ENCODE data around the gene ZNHIT2.

The ZNHIT2 gene

GRCh38 chr11:65084598-65085375 is 32.7 kb downstream of the ZNHIT2 start:
- ChIA-PET POLR2A (interaction anchor here (1.1 to 2.9 kb wide), 4 partner anchors 9 to 44 kb away, joined by 3 to 8 read pairs (median 4); partner anchors contain the start of genes FAU, MRPL49, SAC3D1 and VPS51), CTCF (no interaction called here)
- no peak for DNase-seq (ENCODE audit: extremely low spot score)
- TF ChIP-seq PKNOX1 (IDR thresholded peaks at IDR 0.05), result no peak
- no peak for TF ChIP-seq ARNT (IDR thresholded peaks at IDR 0.05)
- no peak for TF ChIP-seq CTBP1 (IDR thresholded peaks at IDR 0.05; ENCODE audit: borderline replicate concordance)
- no peak for TF ChIP-seq LEF1 (IDR thresholded peaks at IDR 0.05; ENCODE audit: borderline replicate concordance)
- no peak for TF ChIP-seq SP1 (IDR thresholded peaks at IDR 0.05)
- no peak for TF ChIP-seq ZNF384 (IDR thresholded peaks at IDR 0.05)
- no peak for TF ChIP-seq FOXK2 (IDR thresholded peaks at IDR 0.05)

- TF ChIP-seq FOXK2 (IDR thresholded peaks at IDR 0.05), result no peak
- TF ChIP-seq CTBP1 (IDR thresholded peaks at IDR 0.05; ENCODE audit: borderline replicate concordance), result no peak
- no peak for TF ChIP-seq FOXM1 (IDR thresholded peaks at IDR 0.05; ENCODE audit: borderline replicate concordance)
- TF ChIP-seq HDGF (IDR thresholded peaks at IDR 0.05; ENCODE audit: borderline replicate concordance), result no peak
- TF ChIP-seq ELF4 (IDR thresholded peaks at IDR 0.05), result peak; percentile 83
- no peak for TF ChIP-seq ARNT (IDR thresholded peaks at IDR 0.05)
- TF ChIP-seq PKNOX1 (IDR thresholded peaks at IDR 0.05), result no peak
- no peak for TF ChIP-seq BHLHE40 (IDR thresholded peaks at IDR 0.05; ENCODE audit: borderline replicate concordance)
- peak; percentile 39; the same call in 1 of the 2 replicates for TF ChIP-seq L3MBTL2 (conservative IDR thresholded peaks at IDR 0.05)
- TF ChIP-seq NFRKB (IDR thresholded peaks at IDR 0.05), result no peak
- no peak for TF ChIP-seq LEF1 (IDR thresholded peaks at IDR 0.05; ENCODE audit: borderline replicate concordance)
- no peak for TF ChIP-seq ZNF384 (IDR thresholded peaks at IDR 0.05)
- TF ChIP-seq SP1 (IDR thresholded peaks at IDR 0.05), result no peak
- TF ChIP-seq FOXA1 (IDR thresholded peaks at IDR 0.05), result no peak
- DNase-seq (ENCODE audit: extremely low spot score), result peak; percentile 99
- ChIA-PET CTCF (interaction anchor here (1.1 to 2.0 kb wide), 2 partner anchors 33 to 69 kb away, joined by 3 to 6 read pairs; partner anchors contain the start of gene ZNHIT2), POLR2A (interaction anchor here (1.3 to 2.4 kb wide), 7 partner anchors 11 to 87 kb away, joined by 3 to 11 read pairs (median 5); partner anchors contain the start of genes ARL2, BATF2, FAU and MRPL49)
Measured at GRCh38 chr11:65083834-65084597, 33.5 kb downstream of the ZNHIT2 start, which contains the start of the genes CDCA5 and ZFPL1. Gene CDCA5, minus strand, starts transcription at chr11:65084040. Its CDS starts 62 bp downstream, at chr11:65083978. Gene ZFPL1, plus strand, starts transcription at chr11:65084222. Its CDS starts 477 bp downstream, at chr11:65084699.

GRCh38 chr11:65083134-65083833 is 34.2 kb downstream of the ZNHIT2 start:
- POLR2A ChIA-PET, result interaction anchor here (0.7 to 2.4 kb wide), 12 partner anchors 10 to 87 kb away, joined by 3 to 11 read pairs (median 4); partner anchors contain the start of genes ARL2, BATF2, FAU and MRPL49
- no peak for DNase-seq (ENCODE audit: extremely low spot score)
- CTCF ChIA-PET, result interaction anchor here (0.9 to 2.0 kb wide), 3 partner anchors 34 to 68 kb away, joined by 3 to 6 read pairs (median 3); partner anchors contain the start of gene ZNHIT2
- no peak for TF ChIP-seq PKNOX1 (IDR thresholded peaks at IDR 0.05)
- TF ChIP-seq CTBP1 (IDR thresholded peaks at IDR 0.05; ENCODE audit: borderline replicate concordance), result no peak
- TF ChIP-seq HDGF (IDR thresholded peaks at IDR 0.05; ENCODE audit: borderline replicate concordance), result no peak
- TF ChIP-seq ELF4 (IDR thresholded peaks at IDR 0.05), result no peak
- TF ChIP-seq SP1 (IDR thresholded peaks at IDR 0.05), result no peak
- TF ChIP-seq BHLHE40 (IDR thresholded peaks at IDR 0.05; ENCODE audit: borderline replicate concordance), result no peak
- TF ChIP-seq SUZ12 (IDR thresholded peaks at IDR 0.05), result no peak
- TF ChIP-seq FOXM1 (IDR thresholded peaks at IDR 0.05; ENCODE audit: borderline replicate concordance), result no peak
- TF ChIP-seq LEF1 (IDR thresholded peaks at IDR 0.05; ENCODE audit: borderline replicate concordance), result no peak
- TF ChIP-seq FOXK2 (IDR thresholded peaks at IDR 0.05), result no peak
- no peak for TF ChIP-seq NFRKB (IDR thresholded peaks at IDR 0.05)
- no peak for TF ChIP-seq ARNT (IDR thresholded peaks at IDR 0.05)
- TF ChIP-seq ZNF384 (IDR thresholded peaks at IDR 0.05), result no peak

GRCh38 chr11:65078786-65079342 is 38.6 kb downstream of the ZNHIT2 start:
- TF ChIP-seq L3MBTL2 (conservative IDR thresholded peaks at IDR 0.05), result no peak
- no peak for TF ChIP-seq FOXM1 (IDR thresholded peaks at IDR 0.05; ENCODE audit: borderline replicate concordance)
- TF ChIP-seq FOXA1 (IDR thresholded peaks at IDR 0.05), result no peak
- TF ChIP-seq SUZ12 (IDR thresholded peaks at IDR 0.05), result no peak
- POLR2A ChIA-PET, result interaction anchor here (0.9 to 1.2 kb wide), 3 partner anchors 20 to 65 kb away, joined by 3 read pairs; partner anchors contain the start of genes ARL2, FAU and MRPL49

GRCh38 chr11:65078151-65078550 is 39.4 kb downstream of the ZNHIT2 start:
- ChIA-PET POLR2A (interaction anchor here (0.9 to 1.2 kb wide), 3 partner anchors 19 to 64 kb away, joined by 3 read pairs; partner anchors contain the start of genes ARL2, FAU and MRPL49), CTCF (interaction anchor here (0.9 kb wide), 1 partner anchor 32 kb away, joined by 3 read pairs; no protein-coding TSS in a partner anchor)
- TF ChIP-seq FOXA1 (IDR thresholded peaks at IDR 0.05) (no peak), TARDBP (IDR thresholded peaks at IDR 0.05) (no peak), PKNOX1 (IDR thresholded peaks at IDR 0.05) (no peak)
- DNase-seq (ENCODE audit: extremely low spot score), result peak; percentile 71

More at GRCh38 chr11:65078786-65079342, 38.6 kb downstream of the ZNHIT2 start:
- CTCF ChIA-PET, result interaction anchor here (0.6 to 0.9 kb wide), 2 partner anchors 32 to 83 kb away, joined by 3 read pairs; no protein-coding TSS in a partner anchor
- DNase-seq (ENCODE audit: extremely low spot score), result no peak

All from HEK293T (cell line).